Naive thymus-derived CD4-positive, alpha-beta T cell (primary cell): ENCODE results near the gene AGTPBP1. TPM values are rescaled to one million over a fixed set of nuclear protein-coding genes. Genes with fewer than 3 reads are reported as not detected.
"Not testable (repeated sequence)": the region's sequence is repeated elsewhere in the genome, so short reads cannot be mapped to it uniquely, and the experiment has no call there.

Experiments used
- ATAC-seq: fragments of 150-1000 bp; cut with Tn5 transposase; 2 replicates; pipeline ENCODE4 v1.10.0; 2021; ENCODE audit warnings: mild to moderate bottlenecking, moderate library complexity
- CTCF ChIA-PET: fragments of 350-600 bp; sonication (Branson Sonifier 250); formaldehyde crosslinking; loops from one replicate; lab custom pipeline; 2021; ENCODE audit warnings: antibody characterized with exemption; lab: Charles Lee
- POLR2A ChIA-PET: fragments of 350-600 bp; sonication (Branson Sonifier 250); formaldehyde crosslinking; loops from one replicate; lab custom pipeline; 2021; ENCODE audit warnings: antibody characterized with exemption, inconsistent platforms; lab: Charles Lee
- DNase-seq, 9 donors: peaks; one replicate each; pipeline versions ENCODE4 v3.0.0 to v3.0.0-alpha.2; 2020 to 2022; ENCODE audit warnings: mixed read lengths in 1 of 9
- H3K27ac ChIP-seq: one replicate; pipeline ENCODE4 v1.7.0; 2013; ENCODE audit warnings: mild to moderate bottlenecking, low read depth, low read length, moderate library complexity
- H3K27me3 ChIP-seq, 2 donors: one replicate each; pipeline ENCODE4 v1.7.0; 2013; ENCODE audit warnings: low read length in 2 of 2, mild to moderate bottlenecking in 2 of 2, moderate library complexity in 2 of 2; ENCODE audit not compliant: control insufficient read depth in 2 of 2, insufficient read depth in 2 of 2
- H3K36me3 ChIP-seq, 3 experiments: 1 replicate in 2 of 3; 2 replicates in 1 of 3; pipeline ENCODE4 v1.7.0; 2013; ENCODE audit warnings: low read length in 3 of 3, mild to moderate bottlenecking in 3 of 3, moderate library complexity in 1 of 3; ENCODE audit not compliant: insufficient read depth in 3 of 3, control insufficient read depth in 2 of 3
- H3K4me1 ChIP-seq, 2 donors: one replicate each; pipeline ENCODE4 v1.7.0; 2013; ENCODE audit warnings: low read length in 2 of 2, mild to moderate bottlenecking in 2 of 2, moderate library complexity in 1 of 2; ENCODE audit not compliant: control insufficient read depth in 2 of 2, insufficient read depth in 2 of 2
- H3K4me3 ChIP-seq: 2 replicates; pipeline ENCODE4 v1.7.0; 2013; ENCODE audit warnings: mild to moderate bottlenecking, low read length
- H3K9me3 ChIP-seq, 3 experiments: 1 replicate in 2 of 3; 2 replicates in 1 of 3; pipeline ENCODE4 v1.7.0; 2013; ENCODE audit warnings: low read length in 3 of 3; ENCODE audit not compliant: control insufficient read depth in 2 of 3
- H3K27ac Mint-ChIP-seq, 9 donors: one replicate each; pipeline ENCODE4 v1.8.0; 2020 to 2022; ENCODE audit warnings: mixed read lengths in 9 of 9, mild to moderate bottlenecking in 8 of 9, moderate library complexity in 5 of 9, inconsistent platforms in 2 of 9
- H3K27me3 Mint-ChIP-seq, 5 donors: one replicate each; pipeline ENCODE4 v1.8.0; 2021 to 2022; ENCODE audit warnings: mixed read lengths in 5 of 5, mild to moderate bottlenecking in 1 of 5
- H3K36me3 Mint-ChIP-seq, 5 donors: one replicate each; pipeline ENCODE4 v1.8.0; 2020 to 2022; ENCODE audit warnings: mixed read lengths in 5 of 5, mild to moderate bottlenecking in 3 of 5, inconsistent platforms in 1 of 5
- H3K4me1 Mint-ChIP-seq, 7 donors: one replicate each; pipeline ENCODE4 v1.8.0; 2020 to 2022; ENCODE audit warnings: mixed read lengths in 7 of 7, mild to moderate bottlenecking in 3 of 7, inconsistent platforms in 1 of 7
- H3K4me3 Mint-ChIP-seq, 10 donors: one replicate each; pipeline ENCODE4 v1.8.0; 2020 to 2022; ENCODE audit warnings: mild to moderate bottlenecking in 10 of 10, mixed read lengths in 10 of 10, moderate library complexity in 6 of 10, inconsistent platforms in 2 of 10
- H3K9me3 Mint-ChIP-seq, 11 donors: one replicate each; pipeline ENCODE4 v1.8.0; 2020 to 2022; ENCODE audit warnings: mixed read lengths in 11 of 11, mild to moderate bottlenecking in 4 of 11, inconsistent platforms in 1 of 11, moderate library complexity in 1 of 11
- intact Hi-C, 2 donors: fragments of 100-400 bp; cut with micrococcal nuclease; formaldehyde crosslinking; loops; one replicate each; pipeline ENCODE4 v1.15.1; 2023
- polyA plus RNA-seq, 2 donors: library from polyadenylated mRNA; unstranded; fragments of 300-500 nt; fragmentation: Illumina TruSeq; gene quantifications; one replicate each; pipeline ENCODE4 v1.2.3, GENCODE V29; 2021
- total RNA-seq, 6 experiments: library from RNA in 5 of 6; stranded (reverse) in 5 of 6; gene quantifications; 1 replicate in 5 of 6; 2 replicates in 1 of 6; pipeline ENCODE4 v1.2.3 and lab custom pipeline; 2021 to 2026

The AGTPBP1 gene
- total and polyA plus RNA-seq, 7 experiments from 2014 or later: 28.2 to 85.7 (median 44.6) TPM

GRCh38 chr9:85599540-85600105 is 142.1 kb downstream of the AGTPBP1 start:
- Mint-ChIP-seq H3K4me3 (no peak overlapping the region), H3K4me1 (peaks cover 5 to 21% (median 19%) of the 10 kb centered on the region in 7 donors), H3K27me3 (no peaks in the 10 kb centered on the region), H3K27ac (peak overlapping the region in 1 of 9 donors; percentile 17), H3K9me3 (no peaks in the 10 kb centered on the region), H3K36me3 (peaks cover 9 to 58% (median 41%) of the 10 kb centered on the region in 5 donors)
- Histone ChIP-seq H3K36me3 (peaks cover 0 to 13% (median 0%) of the 10 kb centered on the region in 3 experiments), H3K27ac (no peak overlapping the region), H3K4me1 (no peaks in the 10 kb centered on the region), H3K27me3 (no peaks in the 10 kb centered on the region), H3K4me3 (no peak overlapping the region), H3K9me3 (no peaks in the 10 kb centered on the region)
- CTCF ChIA-PET: interaction anchor here (1.8 kb wide), 1 partner anchor 10 kb away, joined by 6 read pairs; no protein-coding TSS in a partner anchor
- DNase-seq (no peak), ATAC-seq (no peak)
- POLR2A ChIA-PET: no interaction called here
- intact Hi-C loops: no loop called here

GRCh38 chr9:85594316-85594715 is 147.4 kb downstream of the AGTPBP1 start:
- intact Hi-C loops: no loop called here
- CTCF ChIA-PET: no interaction called here
- POLR2A ChIA-PET: no interaction called here
- H3K27me3 ChIP-seq: no peaks in the 10 kb centered on the region
- no peak overlapping the region for H3K27ac Mint-ChIP-seq
- no peaks in the 10 kb centered on the region for H3K9me3 ChIP-seq
- H3K36me3 Mint-ChIP-seq: peaks cover 0 to 50% (median 29%) of the 10 kb centered on the region in 5 donors
- peaks cover 0 to 3% (median 0%) of the 10 kb centered on the region in 7 donors for H3K4me1 Mint-ChIP-seq
- DNase-seq: no peak
- no peak for ATAC-seq
- no peak overlapping the region for H3K4me3 ChIP-seq
- H3K4me1 ChIP-seq: no peaks in the 10 kb centered on the region
- no peaks in the 10 kb centered on the region for H3K36me3 ChIP-seq
- no peak overlapping the region for H3K27ac ChIP-seq
- H3K27me3 Mint-ChIP-seq: no peaks in the 10 kb centered on the region
- no peak overlapping the region for H3K4me3 Mint-ChIP-seq
- H3K9me3 Mint-ChIP-seq: no peaks in the 10 kb centered on the region

GRCh38 chr9:85586684-85587083 is 155.1 kb downstream of the AGTPBP1 start:
- peaks cover 0 to 3% (median 0%) of the 10 kb centered on the region in 7 donors for H3K4me1 Mint-ChIP-seq
- H3K4me3 Mint-ChIP-seq: no peak overlapping the region
- ATAC-seq (no peak), DNase-seq (no peak)
- intact Hi-C loops: no loop called here
- ChIA-PET POLR2A (no interaction called here), CTCF (no interaction called here)
- Histone ChIP-seq H3K9me3 (no peaks in the 10 kb centered on the region), H3K36me3 (peaks cover 0 to 3% (median 0%) of the 10 kb centered on the region in 3 experiments), H3K27ac (no peak overlapping the region), H3K27me3 (no peaks in the 10 kb centered on the region), H3K4me3 (no peak overlapping the region), H3K4me1 (no peaks in the 10 kb centered on the region)
- no peaks in the 10 kb centered on the region for H3K9me3 Mint-ChIP-seq
- no peaks in the 10 kb centered on the region for H3K27me3 Mint-ChIP-seq
- H3K27ac Mint-ChIP-seq: no peak overlapping the region
- peaks cover 0 to 49% (median 23%) of the 10 kb centered on the region in 5 donors for H3K36me3 Mint-ChIP-seq

GRCh38 chr9:85577353-85577952 is 164.3 kb downstream of the AGTPBP1 start:
- Mint-ChIP-seq H3K9me3 (peaks cover 0 to 2% (median 0%) of the 10 kb centered on the region in 11 donors), H3K27ac (no peak overlapping the region), H3K4me1 (no peaks in the 10 kb centered on the region), H3K36me3 (peaks cover 0 to 25% (median 14%) of the 10 kb centered on the region in 5 donors), H3K27me3 (no peaks in the 10 kb centered on the region), H3K4me3 (no peak overlapping the region)
- H3K27ac ChIP-seq: no peak overlapping the region
- DNase-seq (no peak), ATAC-seq (no peak)
- H3K4me1 ChIP-seq: no peaks in the 10 kb centered on the region
- no peak overlapping the region for H3K4me3 ChIP-seq
- ChIA-PET POLR2A (no interaction called here), CTCF (no interaction called here)
- intact Hi-C loops: no loop called here
- no peaks in the 10 kb centered on the region for H3K27me3 ChIP-seq
- H3K9me3 ChIP-seq: no peaks in the 10 kb centered on the region
- H3K36me3 ChIP-seq: peaks cover 0 to 4% (median 0%) of the 10 kb centered on the region in 3 experiments

GRCh38 chr9:85575868-85576267 is 165.9 kb downstream of the AGTPBP1 start:
- H3K27me3 ChIP-seq: no peaks in the 10 kb centered on the region
- ATAC-seq (no peak), DNase-seq (no peak)
- ChIA-PET CTCF (no interaction called here), POLR2A (no interaction called here)
- Mint-ChIP-seq H3K36me3 (peaks cover 0 to 31% (median 23%) of the 10 kb centered on the region in 5 donors), H3K27ac (no peak overlapping the region), H3K4me3 (no peak overlapping the region), H3K27me3 (no peaks in the 10 kb centered on the region), H3K9me3 (peaks cover 0 to 2% (median 0%) of the 10 kb centered on the region in 11 donors), H3K4me1 (peaks cover 0 to 2% (median 0%) of the 10 kb centered on the region in 7 donors)
- peaks cover 0 to 4% (median 0%) of the 10 kb centered on the region in 3 experiments for H3K36me3 ChIP-seq
- intact Hi-C loops: no loop called here
- H3K4me1 ChIP-seq: no peaks in the 10 kb centered on the region
- H3K4me3 ChIP-seq: no peak overlapping the region
- no peak overlapping the region for H3K27ac ChIP-seq
- no peaks in the 10 kb centered on the region for H3K9me3 ChIP-seq

GRCh38 chr9:85573546-85573945 is 168.2 kb downstream of the AGTPBP1 start:
- H3K4me3 ChIP-seq, H3K27ac ChIP-seq, H3K9me3 Mint-ChIP-seq, H3K27me3 ChIP-seq, ATAC-seq, H3K4me1 ChIP-seq, H3K4me1 Mint-ChIP-seq, POLR2A ChIA-PET, H3K4me3 Mint-ChIP-seq, H3K36me3 ChIP-seq, intact Hi-C loops, H3K9me3 ChIP-seq, H3K27me3 Mint-ChIP-seq, CTCF ChIA-PET, H3K27ac Mint-ChIP-seq, DNase-seq: not testable (repeated sequence)
- H3K36me3 Mint-ChIP-seq: peaks cover 0 to 47% (median 30%) of the 10 kb centered on the region in 5 donors

- POLR2A ChIA-PET, H3K4me3 Mint-ChIP-seq, H3K27ac ChIP-seq, H3K27ac Mint-ChIP-seq, DNase-seq, H3K27me3 Mint-ChIP-seq, intact Hi-C loops, ATAC-seq, CTCF ChIA-PET, H3K4me1 ChIP-seq, H3K27me3 ChIP-seq, H3K4me3 ChIP-seq, H3K9me3 Mint-ChIP-seq, H3K9me3 ChIP-seq, H3K4me1 Mint-ChIP-seq, H3K36me3 ChIP-seq: not testable (repeated sequence)
- peaks cover 0 to 51% (median 34%) of the 10 kb centered on the region in 5 donors for H3K36me3 Mint-ChIP-seq
Observed at GRCh38 chr9:85572917-85573316, 168.8 kb downstream of the AGTPBP1 start.
